ENCODE data around the gene PCBP3. TPM values are rescaled to one million over a fixed set of nuclear protein-coding genes. Genes with fewer than 3 reads are reported as not detected.

The PCBP3 gene
- total RNA-seq, 1 experiment from 2014 or later = 10.9 TPM

DNA sequence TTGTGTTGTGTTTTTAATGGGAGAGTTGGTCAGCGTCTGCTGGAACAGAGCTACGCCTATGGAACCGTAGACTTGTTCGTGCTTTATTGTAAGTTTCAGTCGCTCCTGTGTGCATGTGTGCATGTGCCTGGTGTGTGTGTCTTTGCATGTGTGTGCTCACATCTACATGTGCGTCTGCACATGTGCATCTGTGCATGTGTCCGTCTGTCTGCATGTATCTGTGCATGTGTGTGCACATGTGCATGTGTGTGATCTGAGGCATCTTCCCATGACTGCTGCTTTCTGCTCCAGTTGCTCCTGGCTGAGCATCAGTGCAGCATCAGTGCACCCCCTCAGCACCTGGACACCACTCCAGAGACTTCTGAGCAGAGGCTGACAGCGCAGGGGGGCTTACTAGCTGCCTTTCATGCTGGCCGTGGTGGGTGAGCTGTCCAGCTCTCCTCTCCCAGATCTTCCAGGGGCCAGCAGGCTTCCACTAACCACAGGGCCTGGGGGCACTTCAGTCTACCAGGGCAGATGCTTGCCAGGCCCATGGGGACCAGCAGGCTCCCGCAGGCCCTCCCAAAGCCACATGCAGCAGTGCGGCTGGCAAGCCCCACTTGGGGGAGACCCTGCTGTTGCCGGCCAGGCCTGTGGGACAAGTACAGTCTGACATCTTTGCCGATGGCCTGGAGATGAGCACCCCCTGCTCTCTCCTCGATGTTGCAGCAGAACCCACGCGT lies 47.8 kb upstream of the PCBP3 start:
- no peak overlapping the region for H3T11ph ChIP-seq (ENCODE audit: low read length)
- H2BK5ac ChIP-seq (ENCODE audit: insufficient read length, low read length) = no peak overlapping the region
- H3K27me3 ChIP-seq (ENCODE audit: insufficient read depth, low read length) = no peaks in the 10 kb centered on the region
- H4K5ac ChIP-seq (ENCODE audit: insufficient read length, low read depth, low read length) = no peak overlapping the region
- no peaks in the 10 kb centered on the region for H4K20me1 ChIP-seq (ENCODE audit: control insufficient read depth, insufficient read depth, insufficient read length)
- no peaks in the 10 kb centered on the region for H3K23me2 ChIP-seq (ENCODE audit: insufficient read length, low read depth, low read length, poor library complexity, severe bottlenecking)
- no peak overlapping the region for H2BK15ac ChIP-seq (ENCODE audit: low read depth, low read length)
- Mint-ChIP-seq H3K9me3 (peaks cover 3 to 9% of the 10 kb centered on the region in 2 experiments; a peak in 4 of 5 replicates), H3K27me3 (ENCODE audit: low read depth) (peaks cover 23% of the 10 kb centered on the region), H3K4me3 (no peak overlapping the region), H3K27ac (no peak overlapping the region), H3K4me1 (peaks cover 2 to 4% of the 10 kb centered on the region in 2 experiments; a peak in 1 of 4 replicates), H3K36me3 (ENCODE audit: insufficient read depth in 1 of 3, low read depth in 3 of 3) (no peaks in the 10 kb centered on the region; a peak in 1 of 7 replicates)
- no CpG with 5 or more reads among the region's 16 CpGs for WGBS (ENCODE audit: extremely low coverage, insufficient read length, low lambda C conversion rate)
- DNase-seq = no peak
- H4K8ac ChIP-seq (replicated peaks; ENCODE audit: insufficient read length, low read depth, low read length) = no peak overlapping the region
- H3K9me3 ChIP-seq (ENCODE audit: control insufficient read depth, low read depth, low read length) = no peaks in the 10 kb centered on the region
- H3K4me2 ChIP-seq (ENCODE audit: insufficient read depth, insufficient read length, low read length) = no peak overlapping the region
- no peak overlapping the region for H3K18ac ChIP-seq (ENCODE audit: insufficient read length, low read depth, low read length)
- H3K4ac ChIP-seq (ENCODE audit: low read depth, low read length) = no peak overlapping the region
- no peak overlapping the region for H2AK5ac ChIP-seq (ENCODE audit: insufficient read length, low read length)
- no peak overlapping the region for H2BK12ac ChIP-seq (ENCODE audit: insufficient read length, low read depth, low read length)
- H3K27ac ChIP-seq (ENCODE audit: insufficient read length, low read depth, low read length) = no peak overlapping the region
- H2BK20ac ChIP-seq (ENCODE audit: low read depth, low read length, poor library complexity, severe bottlenecking) = no peak overlapping the region
- H2BK120ac ChIP-seq (ENCODE audit: low read depth, low read length, poor library complexity, severe bottlenecking) = no peak overlapping the region
- no peak for TF ChIP-seq CTCF (conservative IDR thresholded peaks at IDR 0.05)
- H3K14ac ChIP-seq (ENCODE audit: insufficient read depth, low read length) = no peak overlapping the region
- no peak overlapping the region for H4K91ac ChIP-seq (ENCODE audit: insufficient read length, low read depth, low read length)
- no peaks in the 10 kb centered on the region for H3K4me1 ChIP-seq (ENCODE audit: insufficient read depth, low read length)
- no peak overlapping the region for H3K9ac ChIP-seq (ENCODE audit: extremely low read depth, insufficient read length, low read length)
- no peaks in the 10 kb centered on the region for H3K79me2 ChIP-seq (ENCODE audit: insufficient read depth, low read length)
- no peak overlapping the region for H3K23ac ChIP-seq (ENCODE audit: insufficient read length, low read depth, low read length)
- H3K79me1 ChIP-seq (ENCODE audit: insufficient read depth, low read depth, low read length, poor library complexity, severe bottlenecking) = no peaks in the 10 kb centered on the region
- no peak overlapping the region for H2AFZ ChIP-seq (ENCODE audit: low read length)
- H3K56ac ChIP-seq (ENCODE audit: insufficient read length, low read depth, low read length) = no peak overlapping the region
